SK-N-SH (cell line): ENCODE data around the gene PRSS58.

Source experiments
- CTCF ChIP-seq: fragments of 200-600 bp; sonication (generic); IDR thresholded peaks from 2 replicates; pipeline ENCODE4 v1.6.1; 2017; ENCODE audit warnings: antibody characterized with exemption, mild to moderate bottlenecking, moderate library complexity
- EZH2phosphoT487 ChIP-seq: fragments of 200-600 bp; sonication (generic); IDR thresholded peaks from 2 replicates; pipeline ENCODE4 v1.6.1; 2017; ENCODE audit warnings: low read depth, mixed run types, mild to moderate bottlenecking, antibody characterized with exemption, moderate library complexity, borderline replicate concordance
- MXI1 ChIP-seq: IDR thresholded peaks from 2 replicates; pipeline ENCODE4 v1.6.1; 2012; ENCODE audit warnings: mild to moderate bottlenecking, low read depth, low read length, improper control_type of control experiment
- POLR2AphosphoS5 ChIP-seq: IDR thresholded peaks from 2 replicates; pipeline ENCODE4 v1.6.1; 2012; ENCODE audit warnings: low read depth, low read length
- USF2 ChIP-seq: fragments of 150-350 bp; IDR thresholded peaks from 2 replicates; pipeline ENCODE4 v1.6.1; 2017; ENCODE audit warnings: antibody characterized with exemption, low read length, low read depth, borderline replicate concordance
- YY1 ChIP-seq: IDR thresholded peaks from 2 replicates; pipeline ENCODE4 v1.4.0; 2012; ENCODE audit warnings: low read depth, mild to moderate bottlenecking

- peak; percentile 69 for TF ChIP-seq CTCF
- no peak for TF ChIP-seq USF2
- no peak for TF ChIP-seq MXI1
- TF ChIP-seq POLR2AphosphoS5 = no peak
- TF ChIP-seq EZH2phosphoT487 = no peak
- TF ChIP-seq YY1 = no peak
These were observed 44.2 kb upstream of the PRSS58 start for GRCh38 chr7:142301923-142302550.
